ENCODE results near the gene LYSMD3.

GRCh38 chr5:90483206-90483605 lies 46.2 kb downstream of the LYSMD3 start:
- TF ChIP-seq CTCF (IDR thresholded peaks at IDR 0.05): no peak
- TF ChIP-seq POLR2AphosphoS5 (IDR thresholded peaks at IDR 0.05): no peak
- TF ChIP-seq POLR2A (IDR thresholded peaks at IDR 0.05): no peak
